H1 (cell line): ENCODE results near the gene CBFA2T2. TPM values are rescaled to one million over a fixed set of nuclear protein-coding genes. Genes with fewer than 3 reads are reported as not detected.

ENCODE experiments used
- CTCF ChIA-PET: fragments of 300-600 bp; sonication (Branson Sonifier 250); formaldehyde crosslinking; loops from one replicate; lab custom pipeline; 2021; ENCODE audit not compliant: partially characterized antibody; lab: Charles Lee
- POLR2A ChIA-PET: fragments of 300-600 bp; sonication (Branson Sonifier 250); formaldehyde crosslinking; loops from one replicate; lab custom pipeline; 2021; ENCODE audit warnings: inconsistent platforms; ENCODE audit not compliant: partially characterized antibody; lab: Charles Lee
- DNase-seq, 2 experiments: peaks; one replicate each; pipeline versions ENCODE4 v3.0.0 to v3.0.0-alpha.2; 2010 to 2022; ENCODE audit warnings: low spot score in 2 of 2, low read depth in 1 of 2, mixed read lengths in 1 of 2
- FAIRE-seq: peaks from 2 replicates; lab custom pipeline; 2011; peaks lifted over from hg19 to GRCh38; lab: Jason Lieb, UNC
- H2AFZ ChIP-seq: 2 replicates; pipeline ENCODE4 v1.8.1; 2012; ENCODE audit warnings: low read length, inconsistent platforms
- H2AK5ac ChIP-seq: 2 replicates; pipeline ENCODE4 v1.6.1; 2013; ENCODE audit warnings: low read depth, low read length
- H2BK120ac ChIP-seq: replicated peaks from 2 replicates; pipeline ENCODE3; 2013; ENCODE audit warnings: low read depth, low read length, inconsistent platforms
- H2BK12ac ChIP-seq: 2 replicates; pipeline ENCODE4 v1.6.1; 2013; ENCODE audit warnings: low read depth, low read length
- H2BK15ac ChIP-seq: 2 replicates; pipeline ENCODE4 v1.6.1; 2013; ENCODE audit warnings: low read length
- H2BK20ac ChIP-seq: 2 replicates; pipeline ENCODE4 v1.6.1; 2013; ENCODE audit warnings: low read length
- H2BK5ac ChIP-seq: 2 replicates; pipeline ENCODE4 v1.6.1; 2013; ENCODE audit warnings: low read depth, low read length
- H3K14ac ChIP-seq: 2 replicates; pipeline ENCODE4 v1.6.1; 2013; ENCODE audit warnings: inconsistent platforms; ENCODE audit not compliant: insufficient read length
- H3K18ac ChIP-seq: 2 replicates; pipeline ENCODE4 v1.6.1; 2013; ENCODE audit warnings: low read length; ENCODE audit errors: extremely low read depth
- H3K23ac ChIP-seq: 2 replicates; pipeline ENCODE4 v1.6.1; 2013; ENCODE audit warnings: inconsistent platforms; ENCODE audit not compliant: insufficient read length
- H3K23me2 ChIP-seq: 2 replicates; pipeline ENCODE4 v1.6.1; 2013; ENCODE audit warnings: low read depth, low read length
- H3K27ac ChIP-seq: 2 replicates; pipeline ENCODE4 v1.6.1; 2011; ENCODE audit warnings: low read depth, low read length, inconsistent platforms
- H3K27me3 ChIP-seq, 4 experiments: replicated peaks in 1 of 4; 1 replicate in 1 of 4; 2 replicates in 3 of 4; pipeline versions ENCODE4 v1.6.1 to v1.8.1; 2011 to 2013; ENCODE audit warnings: low read length in 3 of 4, mild to moderate bottlenecking in 3 of 4, inconsistent platforms in 2 of 4, mixed read lengths in 2 of 4, moderate library complexity in 1 of 4; ENCODE audit not compliant: control insufficient read depth in 3 of 4, insufficient read depth in 3 of 4; ENCODE audit errors: extremely low read depth in 1 of 4
- H3K36me3 ChIP-seq, 4 experiments: 2 replicates each; pipeline versions ENCODE4 v1.6.1 to v1.8.1; 2011 to 2013; ENCODE audit warnings: mild to moderate bottlenecking in 4 of 4, low read length in 3 of 4, moderate library complexity in 2 of 4, control low read depth in 1 of 4, inconsistent platforms in 1 of 4; ENCODE audit not compliant: insufficient read depth in 4 of 4, control insufficient read depth in 2 of 4
- H3K4ac ChIP-seq: replicated peaks from 2 replicates; pipeline ENCODE3; 2013; ENCODE audit warnings: low read length, low read depth, mixed read lengths, inconsistent platforms; ENCODE audit not compliant: insufficient read length
- H3K4me1 ChIP-seq, 4 experiments: replicated peaks in 1 of 4; 1 replicate in 1 of 4; 2 replicates in 3 of 4; pipeline versions ENCODE4 v1.6.1 to v1.8.1; 2011 to 2013; ENCODE audit warnings: low read length in 3 of 4, inconsistent platforms in 2 of 4, mixed read lengths in 1 of 4; ENCODE audit not compliant: insufficient read depth in 4 of 4, control insufficient read depth in 3 of 4
- H3K4me2 ChIP-seq, 2 experiments: 2 replicates each; pipeline versions ENCODE4 v1.6.1 to v1.8.1; 2011 to 2013; ENCODE audit warnings: low read depth in 2 of 2, low read length in 2 of 2, control low read depth in 1 of 2, inconsistent platforms in 1 of 2, mild to moderate bottlenecking in 1 of 2; ENCODE audit not compliant: insufficient read depth in 1 of 2
- H3K4me3 ChIP-seq, 4 experiments: fragments of 200-600, 300-600 bp in 1 of 4; sonication (generic), shearing (Covaris generic), sonication (Bioruptor Twin) in 1 of 4; 2 replicates each; pipeline versions ENCODE4 v1.5.1 to v1.8.1; 2011 to 2016; ENCODE audit warnings: low read length in 4 of 4, low read depth in 3 of 4, control low read depth in 2 of 4, inconsistent platforms in 2 of 4, mild to moderate bottlenecking in 2 of 4, mixed read lengths in 1 of 4, moderate library complexity in 1 of 4; ENCODE audit not compliant: insufficient read depth in 2 of 4; ENCODE audit errors: extremely low read depth in 1 of 4
- H3K56ac ChIP-seq: replicated peaks from 2 replicates; pipeline ENCODE3; 2013; ENCODE audit warnings: low read depth, mild to moderate bottlenecking, mixed read lengths, low read length, inconsistent platforms; ENCODE audit not compliant: insufficient read length
- H3K79me1 ChIP-seq: 2 replicates; pipeline ENCODE4 v1.6.1; 2013; ENCODE audit warnings: low read depth, low read length, control low read depth
- H3K79me2 ChIP-seq, 2 experiments: 2 replicates each; pipeline versions ENCODE4 v1.6.1 to v1.8.1; 2012 to 2013; ENCODE audit warnings: low read length in 2 of 2, mild to moderate bottlenecking in 2 of 2, inconsistent platforms in 1 of 2; ENCODE audit not compliant: insufficient read depth in 2 of 2, control insufficient read depth in 1 of 2
- H3K9ac ChIP-seq, 4 experiments: replicated peaks in 1 of 4; 1 replicate in 1 of 4; 2 replicates in 3 of 4; pipeline versions ENCODE4 v1.6.1 to v1.8.1; 2011 to 2013; ENCODE audit warnings: low read depth in 3 of 4, low read length in 3 of 4, control low read depth in 2 of 4, mild to moderate bottlenecking in 2 of 4, moderate library complexity in 2 of 4, inconsistent platforms in 1 of 4; ENCODE audit errors: extremely low read depth in 1 of 4
- H3K9me3 ChIP-seq, 2 experiments: 2 replicates each; pipeline versions ENCODE4 v1.6.1 to v1.8.1; 2012 to 2013; ENCODE audit warnings: mild to moderate bottlenecking in 2 of 2, moderate library complexity in 2 of 2, control low read depth in 1 of 2, inconsistent platforms in 1 of 2, low read depth in 1 of 2, low read length in 1 of 2, mixed read lengths in 1 of 2; ENCODE audit not compliant: insufficient read depth in 2 of 2
- H4K20me1 ChIP-seq, 2 experiments: replicated peaks in 1 of 2; 2 replicates each; pipeline versions ENCODE3 to v1.8.1; 2011 to 2013; ENCODE audit warnings: inconsistent platforms in 2 of 2, low read length in 2 of 2, mild to moderate bottlenecking in 1 of 2; ENCODE audit not compliant: insufficient read depth in 2 of 2, control insufficient read depth in 1 of 2
- H4K5ac ChIP-seq: 2 replicates; pipeline ENCODE4 v1.6.1; 2013; ENCODE audit warnings: low read length, low read depth, mixed read lengths, inconsistent platforms; ENCODE audit not compliant: insufficient read length
- H4K8ac ChIP-seq: 2 replicates; pipeline ENCODE4 v1.8.0; 2013; ENCODE audit warnings: mild to moderate bottlenecking, moderate library complexity, low read length, inconsistent platforms; ENCODE audit not compliant: insufficient read depth; ENCODE audit errors: extremely low read depth
- H4K91ac ChIP-seq: replicated peaks from 2 replicates; pipeline ENCODE3; 2013; ENCODE audit warnings: low read length, mixed read lengths, inconsistent platforms; ENCODE audit not compliant: insufficient read length
- ASH2L ChIP-seq: fragments of 200-600, 300-600 bp; sonication (generic); IDR thresholded peaks from one replicate; pipeline ENCODE4 v1.7.1; 2017; ENCODE audit warnings: low read length
- CBX5 ChIP-seq: fragments of 300-800, 300-1000 bp; sonication (generic); IDR thresholded peaks from 2 replicates; pipeline ENCODE4 v1.7.1; 2016; ENCODE audit warnings: antibody characterized with exemption, low read length, low read depth
- CBX8 ChIP-seq: fragments of 300-800, 300-1000 bp; sonication (generic); IDR thresholded peaks from 2 replicates; pipeline ENCODE4 v1.7.1; 2016; ENCODE audit warnings: low read depth, low read length, borderline replicate concordance
- CEBPB ChIP-seq: IDR thresholded peaks from 2 replicates; pipeline ENCODE4 v1.6.1; 2012; ENCODE audit warnings: low read depth, low read length
- GTF2F1 ChIP-seq: IDR thresholded peaks from 2 replicates; pipeline ENCODE4 v1.6.1; 2012; ENCODE audit warnings: low read depth, low read length, improper control_type of control experiment, borderline replicate concordance
- HDAC6 ChIP-seq: IDR thresholded peaks from one replicate; pipeline ENCODE4 v1.7.1; 2012; ENCODE audit warnings: low read depth, mild to moderate bottlenecking, inconsistent platforms, low read length, moderate library complexity
- KDM1A ChIP-seq: fragments of 200-600, 300-600 bp; sonication (generic); IDR thresholded peaks from 2 replicates; pipeline ENCODE4 v1.7.1; 2016; ENCODE audit warnings: mild to moderate bottlenecking, low read length, borderline replicate concordance
- MAFK ChIP-seq: IDR thresholded peaks from 2 replicates; pipeline ENCODE4 v1.6.1; 2012; ENCODE audit warnings: low read depth, mild to moderate bottlenecking, improper control_type of control experiment, low read length
- NANOG ChIP-seq: IDR thresholded peaks from 2 replicates; pipeline ENCODE4 v1.6.1; 2011; ENCODE audit warnings: low read length, low read depth, mild to moderate bottlenecking, inconsistent platforms; ENCODE audit not compliant: insufficient read depth, poor library complexity, severe bottlenecking
- POLR2AphosphoS5 ChIP-seq: IDR thresholded peaks from 2 replicates; pipeline ENCODE4 v1.6.1; 2011; ENCODE audit warnings: low read depth, low read length
- RXRA ChIP-seq: IDR thresholded peaks from 2 replicates; pipeline ENCODE4 v1.6.1; 2011; ENCODE audit warnings: low read depth, mild to moderate bottlenecking, low read length, moderate library complexity; ENCODE audit not compliant: insufficient read depth
- SAP30 ChIP-seq: fragments of 300-600 bp; sonication (generic); IDR thresholded peaks from 2 replicates; pipeline ENCODE4 v1.7.1; 2012; ENCODE audit warnings: low read length, moderate library complexity, mild to moderate bottlenecking, inconsistent platforms; ENCODE audit not compliant: insufficient read depth, insufficient replicate concordance
- SIX5 ChIP-seq: IDR thresholded peaks from 2 replicates; pipeline ENCODE4 v1.6.1; 2011; ENCODE audit warnings: mild to moderate bottlenecking, low read depth, low read length
- SP1 ChIP-seq: IDR thresholded peaks from 2 replicates; pipeline ENCODE4 v1.6.1; 2011; ENCODE audit warnings: low read depth, low read length
- WGBS, 2 experiments: shearing (Covaris generic) in 1 of 2; methylation state at CpG; one replicate each; pipeline versions ENCODE4 v1.1.6 to v1.1.7; 2013 to 2015; ENCODE audit warnings: low lambda C conversion rate in 2 of 2, mixed read lengths in 2 of 2, inconsistent platforms in 1 of 2, low coverage in 1 of 2, missing lambda C conversion rate in 1 of 2; ENCODE audit not compliant: insufficient replicate concordance in 2 of 2, insufficient coverage in 1 of 2, insufficient read length in 1 of 2; ENCODE audit errors: extremely low coverage in 1 of 2, missing lambda C conversion rate in 1 of 2; 5-methylcytosine and 5-hydroxymethylcytosine counted together
- polyA plus RNA-seq, 7 experiments: library from polyadenylated mRNA; depleted of rRNA in 3 of 7; stranded (reverse) in 5 of 7; unstranded in 2 of 7; fragments of >200 nt in 5 of 7; fragments of 200-250 nt in 2 of 7; gene quantifications; 1 replicate in 5 of 7; 2 replicates in 1 of 7; 4 replicates in 1 of 7; pipeline versions ENCODE4 v1.2.1 to v1.2.3, GENCODE V29; 2011 to 2013; ENCODE audit warnings: missing spikeins in 2 of 7, mixed read lengths in 2 of 7
- total RNA-seq: library from RNA; stranded (reverse); fragmentation: NEBNext Ultra II Directional; extraction: Animal tissue kit (Norgen Biotek cat#: 25700); gene quantifications from 2 replicates; pipeline ENCODE4 v1.2.1, GENCODE V29; 2021
- TF ChIP-seq, protein P1 (sequence below): IDR thresholded peaks from 2 replicates; pipeline ENCODE4 v1.6.1; 2012; ENCODE audit warnings: inconsistent platforms

Gene CBFA2T2
- total and polyA plus RNA-seq, 2 of the 8 experiments (the other 6 are each of a cell fraction or from before 2014, with no cell fraction given), result 11.6 to 12.9 TPM

- Histone ChIP-seq H3K27me3 (no peaks in the 10 kb centered on the region), H3K9me3 (no peaks in the 10 kb centered on the region), H3K4me3 (no peak overlapping the region), H4K5ac (no peak overlapping the region), H3K9ac (no peak overlapping the region), H2AFZ (no peak overlapping the region), H4K91ac (no peak overlapping the region), H3K14ac (no peak overlapping the region), H3K79me2 (no peaks in the 10 kb centered on the region), H2BK15ac (no peak overlapping the region), H3K23me2 (no peaks in the 10 kb centered on the region), H3K79me1 (no peaks in the 10 kb centered on the region; the same call in 1 of the 2 replicates), H2BK12ac (no peak overlapping the region), H3K56ac (no peak overlapping the region), H2BK120ac (no peak overlapping the region), H3K36me3 (no peaks in the 10 kb centered on the region), H2AK5ac (no peak overlapping the region), H4K8ac (no peak overlapping the region), H3K27ac (no peak overlapping the region), H3K4ac (no peak overlapping the region), H2BK5ac (no peak overlapping the region), H3K4me2 (no peak overlapping the region), H4K20me1 (peaks cover 0 to 2% of the 10 kb centered on the region in 2 experiments), H2BK20ac (no peak overlapping the region), H3K4me1 (no peaks in the 10 kb centered on the region; a peak in 1 of 7 replicates), H3K18ac (no peak overlapping the region), H3K23ac (no peak overlapping the region)
- WGBS, 2 experiments, result 94% methylated on average over 3 of the region's 3 CpGs; no CpG with 5 or more reads in 1 of the 2 experiments
- ChIA-PET CTCF (no interaction called here), POLR2A (no interaction called here)
- FAIRE-seq, result no peak
- no peak for DNase-seq
- TF ChIP-seq GTF2F1 (no peak), SAP30 (no peak), CBX8 (no peak), KDM1A (no peak), SP1 (no peak), MAFK (no peak), CBX5 (no peak), HDAC6 (no peak), NANOG (no peak), CEBPB (no peak), ASH2L (no peak), SIX5 (no peak), POLR2AphosphoS5 (no peak), RXRA (no peak)
- TF ChIP-seq, protein P1, sequence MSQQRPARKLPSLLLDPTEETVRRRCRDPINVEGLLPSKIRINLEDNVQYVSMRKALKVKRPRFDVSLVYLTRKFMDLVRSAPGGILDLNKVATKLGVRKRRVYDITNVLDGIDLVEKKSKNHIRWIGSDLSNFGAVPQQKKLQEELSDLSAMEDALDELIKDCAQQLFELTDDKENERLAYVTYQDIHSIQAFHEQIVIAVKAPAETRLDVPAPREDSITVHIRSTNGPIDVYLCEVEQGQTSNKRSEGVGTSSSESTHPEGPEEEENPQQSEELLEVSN, result no peak
These were observed 66.3 kb downstream of the CBFA2T2 start for GRCh38 chr20:33556246-33556645.
